Activated CD4-positive, alpha-beta T cell treated with anti-CD3 and anti-CD28 coated beads, Interleukin-2, amount 10 ng/mL, durations not matched to agents 24 days and 14 days (primary cell): ENCODE results near the gene INO80C. TPM values are rescaled to one million over a fixed set of nuclear protein-coding genes. Genes with fewer than 3 reads are reported as not detected.

Source experiments
- DNase-seq: peaks from one replicate; pipeline ENCODE4 v3.0.0; 2022
- H3K27ac Mint-ChIP-seq: one replicate; pipeline ENCODE4 v1.8.0; 2022; ENCODE audit warnings: mild to moderate bottlenecking, mixed read lengths
- H3K27me3 Mint-ChIP-seq: one replicate; pipeline ENCODE4 v1.8.0; 2022; ENCODE audit warnings: mixed read lengths
- H3K36me3 Mint-ChIP-seq: one replicate; pipeline ENCODE4 v1.8.0; 2022; ENCODE audit warnings: low read depth, mild to moderate bottlenecking, mixed read lengths
- H3K4me1 Mint-ChIP-seq: one replicate; pipeline ENCODE4 v1.8.0; 2021; ENCODE audit warnings: mixed read lengths
- H3K4me3 Mint-ChIP-seq: one replicate; pipeline ENCODE4 v1.8.0; 2022; ENCODE audit warnings: mild to moderate bottlenecking, moderate library complexity, mixed read lengths
- H3K9me3 Mint-ChIP-seq: one replicate; pipeline ENCODE4 v1.8.0; 2021; ENCODE audit warnings: mixed read lengths
- intact Hi-C: fragments of 100-400 bp; cut with micrococcal nuclease; formaldehyde crosslinking; loops from one replicate; pipeline ENCODE4 v1.15.1; 2023
- total RNA-seq: library from RNA; stranded (reverse); gene quantifications from 2 replicates; pipeline ENCODE4 v1.2.3, GENCODE V29; 2022

INO80C gene
- total RNA-seq, 1 donor from 2014 or later, result 34.7 TPM

GRCh38 chr18:35517715-35518114 is 20.0 kb upstream of the INO80C start:
- Mint-ChIP-seq H3K4me3 (no peak overlapping the region), H3K9me3 (no peaks in the 10 kb centered on the region), H3K4me1 (peaks cover 2% of the 10 kb centered on the region), H3K36me3 (no peaks in the 10 kb centered on the region), H3K27ac (no peak overlapping the region), H3K27me3 (no peaks in the 10 kb centered on the region)
- peak; percentile 16 for DNase-seq
- intact Hi-C loops, result no loop called here

- H3K4me3 Mint-ChIP-seq, result no peak overlapping the region
- H3K36me3 Mint-ChIP-seq, result no peaks in the 10 kb centered on the region
- H3K27me3 Mint-ChIP-seq, result no peaks in the 10 kb centered on the region
- H3K27ac Mint-ChIP-seq, result no peak overlapping the region
- intact Hi-C loops, result no loop called here
- H3K4me1 Mint-ChIP-seq, result peaks cover 2% of the 10 kb centered on the region
- DNase-seq, result no peak
- H3K9me3 Mint-ChIP-seq, result no peaks in the 10 kb centered on the region
Measured at GRCh38 chr18:35516789-35517188, 19.0 kb upstream of the INO80C start.

DNA sequence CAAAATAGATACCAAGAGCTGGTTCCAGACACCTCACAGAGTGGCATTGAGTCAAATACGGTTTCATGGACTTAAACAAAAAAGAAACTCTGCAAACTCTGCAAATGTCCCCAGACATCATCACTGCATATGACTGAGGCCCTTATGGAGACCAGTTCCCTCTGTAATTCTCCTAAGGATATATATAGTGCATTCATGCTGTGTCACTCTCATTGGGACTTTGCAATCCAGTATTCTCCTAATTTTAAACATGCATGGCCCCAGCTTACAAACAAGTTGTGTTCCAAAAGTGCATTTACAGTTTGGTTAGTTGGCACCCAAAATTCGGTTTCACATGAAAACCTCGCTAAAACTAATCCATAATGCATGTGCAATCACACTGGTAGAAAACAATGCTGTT is 18.6 kb upstream of the INO80C start:
- Mint-ChIP-seq H3K27ac (no peak overlapping the region), H3K27me3 (no peaks in the 10 kb centered on the region), H3K4me3 (no peak overlapping the region), H3K4me1 (peaks cover 2% of the 10 kb centered on the region), H3K36me3 (no peaks in the 10 kb centered on the region), H3K9me3 (no peaks in the 10 kb centered on the region)
- intact Hi-C loops, result no loop called here
- DNase-seq, result peak; percentile 37

- intact Hi-C loops, result no loop called here
- Mint-ChIP-seq H3K4me3 (no peak overlapping the region), H3K27ac (no peak overlapping the region), H3K27me3 (no peaks in the 10 kb centered on the region), H3K9me3 (no peaks in the 10 kb centered on the region), H3K36me3 (no peaks in the 10 kb centered on the region), H3K4me1 (peaks cover 2% of the 10 kb centered on the region)
- DNase-seq, result peak; percentile 41
Measured at GRCh38 chr18:35515460-35516130, 17.8 kb upstream of the INO80C start.

- intact Hi-C loops, result no loop called here
- no peaks in the 10 kb centered on the region for H3K9me3 Mint-ChIP-seq
- no peak overlapping the region for H3K4me3 Mint-ChIP-seq
- no peaks in the 10 kb centered on the region for H3K36me3 Mint-ChIP-seq
- no peaks in the 10 kb centered on the region for H3K27me3 Mint-ChIP-seq
- no peak overlapping the region for H3K27ac Mint-ChIP-seq
- peaks cover 2% of the 10 kb centered on the region for H3K4me1 Mint-ChIP-seq
- peak; percentile 29 for DNase-seq
Measured at GRCh38 chr18:35514752-35515459, 17.1 kb upstream of the INO80C start.

- no peaks in the 10 kb centered on the region for H3K36me3 Mint-ChIP-seq
- intact Hi-C loops, result no loop called here
- DNase-seq, result peak; percentile 26
- H3K4me1 Mint-ChIP-seq, result peaks cover 2% of the 10 kb centered on the region
- H3K27ac Mint-ChIP-seq, result no peak overlapping the region
- H3K9me3 Mint-ChIP-seq, result no peaks in the 10 kb centered on the region
- H3K4me3 Mint-ChIP-seq, result no peak overlapping the region
- H3K27me3 Mint-ChIP-seq, result no peaks in the 10 kb centered on the region
Measured at GRCh38 chr18:35514283-35514682, 16.5 kb upstream of the INO80C start.

DNA sequence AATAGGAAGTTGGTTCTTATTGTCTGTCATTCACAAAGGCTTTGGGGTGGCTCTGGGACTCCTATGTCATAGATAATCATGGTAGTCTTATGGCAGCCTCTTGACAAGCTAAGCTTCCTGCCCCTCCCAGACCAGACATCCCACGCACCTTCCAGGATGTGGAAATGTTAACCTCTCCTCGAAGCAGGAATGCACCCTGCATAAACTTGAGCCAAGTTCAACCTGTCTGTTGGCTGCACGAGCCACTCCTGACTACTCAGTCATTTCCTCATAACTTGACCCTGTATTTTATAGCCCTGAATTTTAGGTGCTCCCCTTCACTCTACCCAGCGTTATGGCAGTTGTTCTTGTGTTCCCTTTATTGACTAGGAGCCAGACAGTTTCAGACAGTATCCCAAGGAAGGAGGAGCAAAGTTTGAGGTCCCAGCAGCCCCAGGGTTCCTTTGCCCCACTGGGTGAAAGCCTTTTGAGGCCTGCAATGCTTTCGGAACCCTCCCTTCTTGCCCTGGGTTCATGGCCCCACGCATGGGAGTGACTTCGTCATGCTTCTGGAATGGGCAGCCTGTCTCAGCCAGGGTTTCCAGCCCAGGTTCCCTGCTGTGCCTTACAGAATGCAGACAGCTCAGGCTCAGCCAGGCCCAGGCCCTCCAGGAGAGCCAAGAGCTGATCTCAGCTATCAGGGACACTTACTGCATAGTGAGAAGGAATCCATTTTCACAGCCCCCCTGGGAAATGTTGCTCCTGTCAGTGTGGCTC is 15.6 kb upstream of the INO80C start:
- H3K36me3 Mint-ChIP-seq, result no peaks in the 10 kb centered on the region
- no peak for DNase-seq
- no peak overlapping the region for H3K27ac Mint-ChIP-seq
- intact Hi-C loops, result no loop called here
- no peaks in the 10 kb centered on the region for H3K9me3 Mint-ChIP-seq
- H3K27me3 Mint-ChIP-seq, result no peaks in the 10 kb centered on the region
- peaks cover 2% of the 10 kb centered on the region for H3K4me1 Mint-ChIP-seq
- H3K4me3 Mint-ChIP-seq, result no peak overlapping the region

GRCh38 chr18:35512761-35513160 is 15.0 kb upstream of the INO80C start:
- intact Hi-C loops, result no loop called here
- H3K36me3 Mint-ChIP-seq, result no peaks in the 10 kb centered on the region
- no peaks in the 10 kb centered on the region for H3K9me3 Mint-ChIP-seq
- peaks cover 2% of the 10 kb centered on the region for H3K4me1 Mint-ChIP-seq
- DNase-seq, result no peak
- H3K27me3 Mint-ChIP-seq, result no peaks in the 10 kb centered on the region
- no peak overlapping the region for H3K4me3 Mint-ChIP-seq
- no peak overlapping the region for H3K27ac Mint-ChIP-seq

DNA sequence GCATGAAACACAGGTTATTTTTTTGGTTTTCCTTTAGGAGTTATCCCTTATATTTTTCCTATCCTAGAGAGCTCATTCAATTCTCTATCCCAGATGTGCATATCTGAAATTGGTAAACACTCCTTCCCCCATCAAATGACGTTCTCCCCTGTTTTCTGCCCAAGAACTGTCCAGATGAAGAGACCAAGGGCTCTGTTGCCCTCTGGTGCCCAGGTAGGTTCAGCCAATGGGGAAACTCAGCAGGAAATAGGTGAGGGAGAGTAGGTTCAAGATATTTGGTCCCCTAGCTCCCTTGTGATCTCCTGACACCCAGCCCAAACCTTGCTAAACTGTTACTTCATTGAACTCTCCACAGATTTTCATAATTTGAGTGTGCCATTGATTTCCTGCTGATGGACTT is 14.1 kb upstream of the INO80C start:
- Mint-ChIP-seq H3K4me3 (no peak overlapping the region), H3K36me3 (no peaks in the 10 kb centered on the region), H3K4me1 (peaks cover under 1% of the 10 kb centered on the region), H3K27me3 (no peaks in the 10 kb centered on the region), H3K27ac (no peak overlapping the region), H3K9me3 (no peaks in the 10 kb centered on the region)
- DNase-seq, result no peak
- intact Hi-C loops, result no loop called here

DNA sequence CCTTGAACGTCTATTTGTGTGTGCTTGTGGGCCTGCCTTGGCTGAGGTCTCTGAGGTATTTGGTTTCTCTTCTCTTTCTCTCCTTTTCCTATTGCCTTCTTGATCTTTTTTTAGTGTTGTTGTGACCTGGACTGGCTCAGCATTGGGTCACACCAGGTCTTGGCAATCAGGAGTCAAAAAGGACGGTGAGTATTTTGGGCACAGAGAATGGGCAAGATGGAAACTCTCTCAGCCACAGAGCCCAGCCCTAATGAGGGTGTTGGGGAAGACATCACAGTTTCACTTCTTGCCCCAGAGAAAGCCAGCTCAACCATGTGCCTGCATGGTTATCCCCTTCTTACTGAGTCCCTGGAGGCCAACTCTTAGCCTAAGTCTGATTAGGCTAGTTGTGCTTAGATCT is 13.7 kb upstream of the INO80C start:
- H3K4me1 Mint-ChIP-seq, result no peaks in the 10 kb centered on the region
- intact Hi-C loops, result no loop called here
- H3K9me3 Mint-ChIP-seq, result no peaks in the 10 kb centered on the region
- H3K27ac Mint-ChIP-seq, result no peak overlapping the region
- no peaks in the 10 kb centered on the region for H3K27me3 Mint-ChIP-seq
- no peaks in the 10 kb centered on the region for H3K36me3 Mint-ChIP-seq
- H3K4me3 Mint-ChIP-seq, result no peak overlapping the region
- DNase-seq, result no peak

DNA sequence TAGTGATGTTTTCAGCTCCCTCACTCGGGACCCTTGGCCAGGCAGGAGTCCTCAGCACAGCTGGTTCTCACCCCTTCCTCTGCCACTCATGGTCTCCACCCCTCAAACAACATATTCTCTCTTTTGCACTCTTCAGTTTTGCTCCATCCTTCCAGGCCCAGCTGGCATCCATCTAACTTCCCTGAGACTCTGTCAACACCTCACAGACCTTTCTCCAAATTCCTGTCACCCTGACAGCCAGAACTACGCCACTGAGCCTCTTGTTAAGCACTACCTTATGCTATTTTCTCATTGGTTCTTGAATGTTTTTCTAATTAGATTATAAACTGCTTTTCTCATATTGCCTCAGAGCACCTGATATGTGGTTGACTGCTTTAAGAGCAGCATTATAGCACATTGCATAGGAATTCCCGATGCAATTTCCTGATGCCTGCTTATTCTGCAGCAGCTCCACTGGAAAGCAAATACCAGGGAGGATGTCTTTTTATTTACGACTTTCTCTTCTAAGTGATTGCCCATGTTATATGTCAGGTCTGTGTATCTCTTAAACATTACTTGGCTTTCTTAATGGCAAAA is 12.4 kb upstream of the INO80C start:
- intact Hi-C loops, result no loop called here
- Mint-ChIP-seq H3K36me3 (no peaks in the 10 kb centered on the region), H3K9me3 (no peaks in the 10 kb centered on the region)

GRCh38 chr18:35508746-35509338 is 11.1 kb upstream of the INO80C start:
- H3K27me3 Mint-ChIP-seq, result peaks cover 2% of the 10 kb centered on the region
- H3K4me1 Mint-ChIP-seq, result no peaks in the 10 kb centered on the region
- no peak overlapping the region for H3K4me3 Mint-ChIP-seq
- DNase-seq, result no peak
- no peaks in the 10 kb centered on the region for H3K9me3 Mint-ChIP-seq
- intact Hi-C loops, result no loop called here
- no peak overlapping the region for H3K27ac Mint-ChIP-seq
- no peaks in the 10 kb centered on the region for H3K36me3 Mint-ChIP-seq

More for the DNA sequence above, 12.4 kb upstream of the INO80C start:
- no peak overlapping the region for H3K27ac Mint-ChIP-seq
- H3K4me1 Mint-ChIP-seq, result no peaks in the 10 kb centered on the region
- no peak for DNase-seq
- H3K27me3 Mint-ChIP-seq, result peaks cover 2% of the 10 kb centered on the region
- no peak overlapping the region for H3K4me3 Mint-ChIP-seq

- Mint-ChIP-seq H3K4me3 (no peak overlapping the region), H3K4me1 (no peaks in the 10 kb centered on the region), H3K27ac (no peak overlapping the region), H3K9me3 (no peaks in the 10 kb centered on the region), H3K27me3 (peaks cover 3% of the 10 kb centered on the region), H3K36me3 (no peaks in the 10 kb centered on the region)
- intact Hi-C loops, result no loop called here
- DNase-seq, result no peak
Measured at GRCh38 chr18:35508030-35508429, 10.3 kb upstream of the INO80C start.

DNA sequence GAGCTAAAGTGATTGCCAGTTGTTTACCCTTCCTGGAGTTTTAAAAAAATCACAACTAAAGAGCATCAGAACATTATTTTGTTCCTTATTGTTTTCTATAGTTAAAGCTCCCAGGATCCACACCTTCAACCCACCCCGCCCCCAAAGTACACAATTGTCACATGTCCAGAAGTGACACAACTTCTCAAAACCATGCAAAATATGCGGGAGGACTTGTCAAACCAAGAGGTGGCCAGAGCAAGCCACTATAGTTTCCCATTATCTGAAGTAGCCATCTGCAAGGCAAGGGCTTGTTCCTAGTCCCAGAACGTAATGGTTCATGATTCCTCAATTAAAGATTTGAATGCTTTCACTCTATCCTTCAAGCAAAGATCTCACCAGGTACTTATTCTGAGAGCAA is 9.9 kb upstream of the INO80C start:
- no peak for DNase-seq
- Mint-ChIP-seq H3K4me3 (no peak overlapping the region), H3K4me1 (no peaks in the 10 kb centered on the region), H3K36me3 (no peaks in the 10 kb centered on the region), H3K27me3 (peaks cover 3% of the 10 kb centered on the region), H3K9me3 (no peaks in the 10 kb centered on the region), H3K27ac (no peak overlapping the region)
- intact Hi-C loops, result no loop called here
